Measurements from ENCODE around the gene C4orf50.

DNA sequence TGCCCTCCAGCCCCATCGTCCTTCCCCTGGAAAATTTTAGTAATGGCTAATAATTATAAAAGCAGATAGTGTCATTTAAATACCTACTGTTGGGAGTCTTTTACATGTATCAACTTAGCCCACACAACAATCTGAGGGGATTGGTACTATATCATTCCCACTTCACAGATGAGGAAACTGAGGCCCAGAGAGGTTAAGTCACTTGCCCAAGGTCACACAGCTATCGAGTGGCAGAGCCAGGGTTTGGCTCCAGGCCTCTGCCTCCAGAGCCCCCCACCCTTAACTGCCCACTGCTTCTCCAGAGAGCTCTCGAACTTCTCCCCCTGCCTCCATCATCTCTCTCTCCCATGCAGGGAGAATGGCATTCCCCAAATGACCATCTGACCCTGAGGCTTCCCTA lies 7.4 kb downstream of the C4orf50 start:
- TF ChIP-seq BHLHE40 (IDR thresholded peaks at IDR 0.05; ENCODE audit: borderline replicate concordance), result no peak
- no peak for TF ChIP-seq FOXK2 (IDR thresholded peaks at IDR 0.05)
- no peak for TF ChIP-seq NFRKB (IDR thresholded peaks at IDR 0.05)
